Right forelimb (tissue), 1 donor: ENCODE results near the gene P3H3.
"Not testable (repeated sequence)": the region's sequence is repeated elsewhere in the genome, so short reads cannot be mapped to it uniquely, and the experiment has no call there.

Experiments
- DNase-seq: peaks from one replicate; pipeline ENCODE4 v3.0.0-alpha.2; 2018

The P3H3 gene

DNA sequence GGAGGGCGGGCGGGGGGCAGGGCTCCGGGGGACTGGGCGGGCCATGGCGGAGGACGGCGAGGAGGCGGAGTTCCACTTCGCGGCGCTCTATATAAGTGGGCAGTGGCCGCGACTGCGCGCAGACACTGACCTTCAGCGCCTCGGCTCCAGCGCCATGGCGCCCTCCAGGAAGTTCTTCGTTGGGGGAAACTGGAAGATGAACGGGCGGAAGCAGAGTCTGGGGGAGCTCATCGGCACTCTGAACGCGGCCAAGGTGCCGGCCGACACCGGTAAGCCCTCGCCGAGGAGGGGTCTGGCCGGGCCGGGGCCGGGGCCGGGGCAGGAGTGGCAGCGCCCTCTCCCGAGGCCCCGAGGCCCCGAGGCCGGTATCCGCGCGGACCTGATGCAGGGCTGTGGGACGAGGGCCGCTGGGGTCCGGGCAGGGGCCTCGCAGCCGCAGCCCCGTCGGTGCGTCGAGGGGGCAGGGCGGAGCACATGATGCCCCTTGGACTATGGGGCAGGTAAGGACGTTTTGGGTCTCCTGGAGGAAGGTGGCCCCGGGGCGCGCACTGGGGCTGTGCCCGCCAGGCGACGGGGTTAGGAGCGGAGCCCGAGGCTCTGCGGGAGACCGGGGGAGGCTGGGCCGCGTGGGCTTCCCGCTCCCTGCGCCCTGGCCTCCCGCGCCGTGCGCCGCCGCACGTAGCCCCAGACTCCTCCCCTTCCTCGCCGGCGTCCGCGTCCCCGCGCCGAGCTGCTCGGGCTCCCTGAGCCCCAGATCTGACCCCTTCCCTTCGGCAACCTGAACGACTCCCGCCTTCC is 39.4 kb downstream of the P3H3 start, which contains the start of gene TPI1:
TSS of gene TPI1 (plus strand) at position 119 of the 798 bp plus-strand sequence. CDS start at position 155, 36 bp downstream.
- DNase-seq = peak; percentile 93

- DNase-seq = no peak
Measured at GRCh38 chr12:6868211-6869048, 40.2 kb downstream of the P3H3 start.

DNA sequence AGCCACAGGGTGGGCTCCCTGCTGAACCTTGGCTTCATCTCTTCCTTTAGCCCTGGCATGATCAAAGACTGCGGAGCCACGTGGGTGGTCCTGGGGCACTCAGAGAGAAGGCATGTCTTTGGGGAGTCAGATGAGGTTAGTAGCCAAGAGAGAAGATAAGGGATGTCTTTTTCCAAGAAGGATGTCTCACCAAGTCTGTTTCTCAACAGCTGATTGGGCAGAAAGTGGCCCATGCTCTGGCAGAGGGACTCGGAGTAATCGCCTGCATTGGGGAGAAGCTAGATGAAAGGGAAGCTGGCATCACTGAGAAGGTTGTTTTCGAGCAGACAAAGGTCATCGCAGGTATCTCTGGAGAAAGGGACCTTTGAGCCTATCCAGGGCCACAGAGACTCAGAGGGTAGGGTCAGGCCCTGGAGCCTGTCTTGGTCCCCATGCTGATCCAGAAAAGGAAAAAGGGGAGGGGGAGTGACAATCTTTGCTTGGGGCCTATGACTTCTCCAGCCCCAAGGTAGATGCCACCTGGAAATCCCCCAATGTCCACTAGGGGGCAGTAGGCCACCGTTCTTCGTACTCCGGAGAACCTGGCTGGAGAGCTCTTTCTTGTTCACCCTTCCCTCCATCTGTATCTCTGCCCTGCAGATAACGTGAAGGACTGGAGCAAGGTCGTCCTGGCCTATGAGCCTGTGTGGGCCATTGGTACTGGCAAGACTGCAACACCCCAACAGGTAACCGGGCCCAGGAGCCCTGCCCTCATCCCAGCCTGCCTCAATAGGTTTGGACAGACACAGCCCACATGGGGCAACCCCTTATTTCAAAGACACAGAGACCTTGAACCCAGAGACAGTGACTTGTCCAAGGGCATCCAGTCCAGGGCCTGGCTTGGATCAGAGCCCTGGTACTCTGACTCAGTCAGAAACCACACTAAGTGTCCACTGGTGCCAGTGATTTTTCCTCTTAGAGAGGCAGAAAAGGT is 41.1 kb downstream of the P3H3 start:
- peak; percentile 88 for DNase-seq

DNA sequence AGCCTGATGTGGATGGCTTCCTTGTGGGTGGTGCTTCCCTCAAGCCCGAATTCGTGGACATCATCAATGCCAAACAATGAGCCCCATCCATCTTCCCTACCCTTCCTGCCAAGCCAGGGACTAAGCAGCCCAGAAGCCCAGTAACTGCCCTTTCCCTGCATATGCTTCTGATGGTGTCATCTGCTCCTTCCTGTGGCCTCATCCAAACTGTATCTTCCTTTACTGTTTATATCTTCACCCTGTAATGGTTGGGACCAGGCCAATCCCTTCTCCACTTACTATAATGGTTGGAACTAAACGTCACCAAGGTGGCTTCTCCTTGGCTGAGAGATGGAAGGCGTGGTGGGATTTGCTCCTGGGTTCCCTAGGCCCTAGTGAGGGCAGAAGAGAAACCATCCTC is 42.1 kb downstream of the P3H3 start:
- DNase-seq = not testable (repeated sequence)

- no peak for DNase-seq
Measured at GRCh38 chr12:6871052-6871957, 43.1 kb downstream of the P3H3 start.

GRCh38 chr12:6872073-6873048 is 44.2 kb downstream of the P3H3 start:
- peak; percentile 91 for DNase-seq

DNA sequence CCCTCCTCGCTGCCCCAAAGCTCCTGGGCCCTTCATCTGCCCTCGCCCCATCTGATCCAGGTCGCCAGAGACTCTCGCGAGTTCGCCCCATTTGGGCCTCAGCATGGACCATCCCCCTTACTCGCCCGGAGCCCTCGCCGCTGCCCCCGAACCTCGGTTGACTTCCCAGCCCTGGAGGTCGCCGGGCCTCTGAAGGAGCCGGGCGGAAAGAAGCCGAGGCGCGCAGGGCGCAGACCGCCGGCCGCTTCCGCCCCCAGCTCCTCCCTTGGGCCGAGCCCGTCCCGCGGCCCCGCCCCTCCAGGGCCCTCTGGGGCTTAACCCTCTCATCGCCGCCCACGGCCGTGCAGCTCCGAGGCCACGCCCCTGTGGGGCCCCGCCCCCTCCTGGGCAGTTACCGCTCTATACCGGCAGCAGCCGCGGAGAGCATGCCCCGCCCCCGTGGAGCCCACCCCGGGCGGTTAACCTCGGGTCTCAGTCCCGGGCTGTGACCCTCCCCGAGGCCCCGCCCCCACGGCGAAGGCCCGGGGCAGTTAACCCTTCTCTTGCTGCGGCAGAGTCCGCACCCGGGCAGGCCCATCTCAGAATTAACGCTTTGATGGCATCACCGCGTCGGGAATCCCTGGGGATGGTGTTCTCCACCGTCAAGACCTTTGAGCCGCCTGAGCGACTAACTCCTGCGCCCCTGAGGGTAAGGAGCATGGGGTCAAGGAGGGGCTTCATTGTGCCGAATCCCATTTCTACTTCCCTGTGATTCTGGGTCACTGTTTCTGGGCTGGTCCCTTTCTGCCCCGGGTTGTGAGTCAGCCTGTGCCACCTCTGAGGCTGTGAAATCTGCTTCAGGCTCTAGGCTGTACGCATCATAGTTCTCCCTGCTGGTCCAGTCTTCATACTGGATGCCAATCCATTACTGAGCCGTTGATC is 45.1 kb downstream of the P3H3 start, which contains the start of gene SPSB2:
TSS of gene SPSB2 (minus strand) at position 210 of the 921 bp plus-strand sequence. CDS start 402 bp downstream, outside the sequence.
- DNase-seq = peak; percentile 98

DNA sequence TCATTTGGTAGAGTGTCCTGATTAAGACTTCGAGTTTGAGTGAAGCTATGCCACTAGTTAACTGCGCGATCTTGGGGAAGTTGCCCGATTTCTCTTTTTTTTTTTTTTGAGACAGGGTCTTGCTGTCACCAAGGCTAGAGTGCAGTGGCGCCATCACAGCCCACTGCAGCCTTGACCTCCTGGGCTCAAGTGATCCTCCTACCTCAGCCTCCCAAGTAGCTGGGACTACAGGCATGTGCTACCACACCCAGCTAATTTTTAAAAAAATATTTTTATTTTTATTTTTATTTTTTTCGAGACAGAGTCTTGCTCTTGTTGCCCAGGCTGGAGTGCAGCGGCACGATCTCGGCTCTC is 45.8 kb downstream of the P3H3 start:
- not testable (repeated sequence) for DNase-seq

DNA sequence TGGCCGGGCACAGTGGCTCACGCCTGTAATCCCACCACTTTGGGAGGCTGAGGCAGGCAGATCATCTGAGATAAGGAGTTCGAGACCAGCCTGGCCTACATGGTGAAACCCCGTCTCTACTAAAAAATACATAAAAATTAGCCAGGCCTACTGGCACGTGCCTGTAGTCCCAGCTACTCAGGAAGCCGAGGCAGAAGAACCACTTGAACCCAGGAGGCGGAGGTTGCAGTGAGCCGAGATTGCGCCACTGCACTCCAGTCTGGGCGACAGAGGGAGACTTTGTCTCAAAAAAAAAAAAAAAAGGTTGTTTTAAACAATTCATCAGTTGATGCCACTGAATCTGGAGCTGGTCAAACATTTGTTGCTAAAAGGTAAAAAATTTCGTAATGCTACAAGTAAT is 51.6 kb downstream of the P3H3 start:
- not testable (repeated sequence) for DNase-seq

DNA sequence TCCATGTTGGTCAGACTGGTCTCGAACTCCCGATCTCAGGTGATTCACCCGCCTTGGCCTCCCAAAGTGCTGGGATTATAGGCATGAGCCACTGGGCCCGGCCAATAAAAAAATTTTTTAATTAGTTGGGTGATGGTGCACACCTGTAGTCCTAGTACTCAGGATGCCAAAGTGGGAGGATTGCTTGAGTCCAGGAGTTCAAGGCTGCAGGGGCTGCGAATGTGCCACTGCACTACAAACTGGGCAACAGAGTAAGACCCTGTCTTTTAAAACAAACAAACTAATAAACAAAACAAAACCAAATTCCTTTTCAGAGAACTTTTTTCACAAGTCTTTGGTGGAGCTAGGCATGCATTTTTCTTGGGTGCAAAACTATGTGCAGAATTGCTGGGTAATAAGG is 55.0 kb downstream of the P3H3 start:
- DNase-seq = no peak

- no peak for DNase-seq
Measured at GRCh38 chr12:6883683-6884082, 55.5 kb downstream of the P3H3 start.

GRCh38 chr12:6884539-6884938 is 56.3 kb downstream of the P3H3 start:
- DNase-seq = no peak

- DNase-seq = not testable (repeated sequence)
Measured at GRCh38 chr12:6886206-6886999, 58.2 kb downstream of the P3H3 start.

DNA sequence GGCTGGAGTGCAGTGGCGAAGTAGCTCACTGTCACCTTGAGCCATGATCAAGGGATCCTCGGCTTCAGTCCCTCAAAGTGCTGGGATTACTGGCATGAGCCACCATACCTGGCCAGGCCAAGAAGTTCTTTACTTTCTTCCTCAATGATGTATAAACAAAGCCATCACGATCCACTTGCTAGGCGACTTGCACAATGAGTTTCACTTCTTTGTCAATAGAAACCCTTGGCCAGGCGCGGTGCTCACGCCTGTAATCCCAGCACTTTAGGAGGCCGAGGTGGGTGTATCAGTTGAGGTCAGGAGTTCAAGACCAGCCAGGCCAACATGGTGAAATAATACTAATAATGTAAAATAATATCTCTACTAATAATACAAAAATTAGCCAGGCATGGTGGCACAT is 59.3 kb downstream of the P3H3 start:
- no peak for DNase-seq

GRCh38 chr12:6888360-6888759 is 60.2 kb downstream of the P3H3 start:
- no peak for DNase-seq

GRCh38 chr12:6888794-6889193 is 60.6 kb downstream of the P3H3 start:
- not testable (repeated sequence) for DNase-seq
